Natural killer cell (primary cell): ENCODE data around the gene EPS15. TPM values are rescaled to one million over a fixed set of nuclear protein-coding genes. Genes with fewer than 3 reads are reported as not detected.

ENCODE experiments used
- ATAC-seq, 3 donors: fragments of 150-1000 bp in 2 of 3; fragments of 200-7000 bp in 1 of 3; cut with Tn5 transposase; 1 replicate in 1 of 3; 2 replicates in 2 of 3; pipeline ENCODE4 v1.10.0; 2021; ENCODE audit warnings: mild to moderate bottlenecking in 2 of 3, moderate library complexity in 2 of 3
- DNase-seq, 2 donors: peaks; one replicate each; pipeline versions ENCODE4 v3.0.0 to v3.0.0-alpha.2; 2013 to 2021; ENCODE audit warnings: mixed read lengths in 1 of 2
- H3K27ac ChIP-seq: one replicate; pipeline ENCODE4 v1.5.1; 2013; ENCODE audit warnings: mild to moderate bottlenecking, low read length
- H3K27me3 ChIP-seq: one replicate; pipeline ENCODE4 v1.6.1; 2013; ENCODE audit warnings: low read length; ENCODE audit not compliant: control insufficient read depth, insufficient read depth
- H3K36me3 ChIP-seq: one replicate; pipeline ENCODE4 v1.6.1; 2013; ENCODE audit warnings: low read length; ENCODE audit not compliant: control insufficient read depth, insufficient read depth
- H3K4me1 ChIP-seq: one replicate; pipeline ENCODE4 v1.6.1; 2013; ENCODE audit warnings: low read length; ENCODE audit not compliant: control insufficient read depth, insufficient read depth
- H3K4me3 ChIP-seq: one replicate; pipeline ENCODE4 v1.5.1; 2013; ENCODE audit warnings: low read length
- H3K9me3 ChIP-seq: one replicate; pipeline ENCODE4 v1.6.1; 2013; ENCODE audit warnings: low read length; ENCODE audit not compliant: control insufficient read depth, insufficient read depth
- H3K27ac Mint-ChIP-seq, 2 donors: one replicate each; pipeline ENCODE4 v1.8.0; 2022; ENCODE audit warnings: mild to moderate bottlenecking in 2 of 2, mixed read lengths in 2 of 2, moderate library complexity in 1 of 2
- H3K27me3 Mint-ChIP-seq, 2 donors: one replicate each; pipeline ENCODE4 v1.8.0; 2022; ENCODE audit warnings: low read depth in 2 of 2, mixed read lengths in 2 of 2
- H3K36me3 Mint-ChIP-seq: one replicate; pipeline ENCODE4 v1.8.0; 2022; ENCODE audit warnings: mixed read lengths
- H3K4me1 Mint-ChIP-seq, 2 donors: one replicate each; pipeline ENCODE4 v1.8.0; 2022; ENCODE audit warnings: mixed read lengths in 2 of 2
- H3K4me3 Mint-ChIP-seq: one replicate; pipeline ENCODE4 v1.8.0; 2022; ENCODE audit warnings: mild to moderate bottlenecking, moderate library complexity, mixed read lengths
- H3K9me3 Mint-ChIP-seq, 2 donors: one replicate each; pipeline ENCODE4 v1.8.0; 2022; ENCODE audit warnings: mixed read lengths in 2 of 2
- CTCF ChIP-seq: fragments of 200-600 bp; IDR thresholded peaks from one replicate; pipeline ENCODE4 v1.8.0; 2022; ENCODE audit warnings: antibody characterized with exemption
- WGBS: methylation state at CpG from one replicate; pipeline ENCODE4 v1.1.7; 2013; ENCODE audit warnings: missing lambda C conversion rate; ENCODE audit not compliant: insufficient coverage; 5-methylcytosine and 5-hydroxymethylcytosine counted together
- intact Hi-C: fragments of 100-400 bp; cut with micrococcal nuclease; formaldehyde crosslinking; loops from one replicate; pipeline ENCODE4 v1.14.2; 2022
- total RNA-seq, 4 donors: library from RNA; stranded (reverse); fragments of 120-200 nt in 1 of 4; gene quantifications; one replicate each; pipeline versions ENCODE4 v1.2.3 to v1.2.4, GENCODE V29; 2013 to 2022

Gene EPS15
- total RNA-seq, 3 donors from 2014 or later (not counting 1 experiment from before 2014, with no cell fraction given) = 92.7 to 127 (median 93.5) TPM

GRCh38 chr1:51423073-51423821 lies 95.8 kb downstream of the EPS15 start:
- Mint-ChIP-seq H3K27ac (peak overlapping the region in 1 of 2 donors; percentile 17), H3K36me3 (peaks cover 36% of the 10 kb centered on the region), H3K27me3 (no peaks in the 10 kb centered on the region), H3K4me3 (no peak overlapping the region), H3K9me3 (peaks cover 0 to 2% of the 10 kb centered on the region in 2 donors), H3K4me1 (peaks cover 18 to 21% of the 10 kb centered on the region in 2 donors)
- no peak for ATAC-seq
- no peak overlapping the region for H3K27ac ChIP-seq
- no peak for TF ChIP-seq CTCF
- H3K27me3 ChIP-seq = no peaks in the 10 kb centered on the region
- H3K9me3 ChIP-seq = no peaks in the 10 kb centered on the region
- 95% methylated on average over 7 of the region's 7 CpGs for WGBS
- DNase-seq = no peak
- peaks cover 46% of the 10 kb centered on the region for H3K36me3 ChIP-seq
- no peak overlapping the region for H3K4me3 ChIP-seq
- H3K4me1 ChIP-seq = no peaks in the 10 kb centered on the region
- intact Hi-C loops = no loop called here

GRCh38 chr1:51422367-51423072 lies 96.5 kb downstream of the EPS15 start:
- Mint-ChIP-seq H3K9me3 (no peaks in the 10 kb centered on the region), H3K27me3 (no peaks in the 10 kb centered on the region), H3K36me3 (peaks cover 28% of the 10 kb centered on the region), H3K4me1 (peaks cover 18 to 28% of the 10 kb centered on the region in 2 donors), H3K4me3 (no peak overlapping the region), H3K27ac (peak overlapping the region in 1 of 2 donors; percentile 17)
- no peak for ATAC-seq
- Histone ChIP-seq H3K36me3 (peaks cover 44% of the 10 kb centered on the region), H3K4me1 (no peaks in the 10 kb centered on the region), H3K9me3 (no peaks in the 10 kb centered on the region), H3K4me3 (no peak overlapping the region), H3K27ac (no peak overlapping the region), H3K27me3 (no peaks in the 10 kb centered on the region)
- WGBS = 98% methylated on average over 8 of the region's 8 CpGs
- intact Hi-C loops = no loop called here
- no peak for DNase-seq
- no peak for TF ChIP-seq CTCF

DNA sequence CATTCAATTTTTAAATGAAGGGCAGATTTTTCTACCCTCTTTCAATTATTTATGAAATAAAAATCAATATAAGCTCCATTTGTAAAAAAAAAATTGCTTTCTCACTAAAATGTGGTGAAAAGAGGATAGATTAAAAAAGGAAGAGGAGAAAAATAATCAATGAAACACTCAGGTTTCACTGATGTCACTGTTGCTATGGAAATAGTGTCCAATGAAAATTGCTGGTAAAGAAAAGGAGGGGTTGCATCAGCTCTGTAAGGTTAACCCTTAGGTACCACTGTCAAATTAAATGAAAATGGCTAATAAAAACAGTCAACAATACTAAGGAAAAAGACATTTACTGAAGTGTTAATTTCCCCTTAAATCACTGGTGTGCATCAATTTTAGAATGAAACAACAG lies 97.1 kb downstream of the EPS15 start:
- peak in 1 of 2 donors; percentile 50 for DNase-seq
- TF ChIP-seq CTCF = no peak
- H3K9me3 Mint-ChIP-seq = no peaks in the 10 kb centered on the region
- Histone ChIP-seq H3K36me3 (peaks cover 39% of the 10 kb centered on the region), H3K27me3 (no peaks in the 10 kb centered on the region), H3K27ac (no peak overlapping the region), H3K4me1 (no peaks in the 10 kb centered on the region), H3K4me3 (no peak overlapping the region), H3K9me3 (no peaks in the 10 kb centered on the region)
- ATAC-seq = peak in 2 of 3 donors; percentile 58 to 59
- intact Hi-C loops = no loop called here
- no peak overlapping the region for H3K27ac Mint-ChIP-seq
- peaks cover 18 to 31% of the 10 kb centered on the region in 2 donors for H3K4me1 Mint-ChIP-seq
- H3K27me3 Mint-ChIP-seq = no peaks in the 10 kb centered on the region
- H3K36me3 Mint-ChIP-seq = peaks cover 23% of the 10 kb centered on the region
- H3K4me3 Mint-ChIP-seq = no peak overlapping the region
